GM18873 (cell line): Measurements from ENCODE around the gene OMG.
"Not testable (repeated sequence)": the region's sequence is repeated elsewhere in the genome, so short reads cannot be mapped to it uniquely, and the experiment has no call there.

Source experiments
- ATAC-seq: cut with Tn5 transposase; IDR thresholded peaks from one replicate; pipeline ENCODE4 v1.9.1; 2021; ENCODE audit warnings: mild to moderate bottlenecking, moderate library complexity, moderate number of reproducible peaks; ENCODE audit not compliant: unreplicated experiment, low FRiP score

OMG gene

DNA sequence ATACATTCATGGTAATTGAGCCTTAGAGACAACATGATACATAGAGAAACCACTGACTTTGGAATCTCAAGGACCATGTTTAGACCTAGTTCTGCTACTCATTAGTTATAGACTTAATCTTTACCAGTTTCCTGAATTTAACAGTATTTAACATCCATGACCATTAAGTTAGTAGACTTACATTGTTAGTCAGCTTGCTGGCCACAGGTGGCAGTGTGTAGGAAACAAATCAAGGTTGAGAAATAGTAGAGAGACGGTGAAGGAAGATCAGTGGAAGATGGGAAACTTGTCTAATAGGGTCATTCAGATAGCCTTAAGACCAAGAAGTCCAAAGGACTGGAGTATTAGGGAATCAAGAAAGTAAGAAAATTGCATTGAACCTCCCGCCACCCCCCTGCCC, 31.0 kb downstream of the OMG start:
- ATAC-seq, result no peak

DNA sequence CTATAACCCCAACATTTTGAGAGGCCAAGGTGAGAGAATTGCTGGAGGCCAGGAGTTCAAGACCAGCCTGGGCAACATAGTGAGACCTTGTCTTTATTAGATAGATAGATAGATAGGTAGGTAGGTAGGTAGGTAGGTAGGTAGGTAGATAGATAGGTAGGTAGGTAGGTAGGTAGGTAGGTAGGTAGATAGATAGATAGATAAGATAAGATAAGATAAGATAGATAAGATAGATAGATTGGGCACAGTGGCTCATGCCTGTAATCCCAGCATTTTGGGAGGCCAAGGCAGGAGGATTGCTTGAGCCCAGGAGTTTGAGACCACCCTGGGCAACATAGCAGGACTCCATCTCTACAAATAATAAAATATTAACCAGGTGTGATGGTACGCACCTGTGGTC, 34.1 kb downstream of the OMG start:
- not testable (repeated sequence) for ATAC-seq

DNA sequence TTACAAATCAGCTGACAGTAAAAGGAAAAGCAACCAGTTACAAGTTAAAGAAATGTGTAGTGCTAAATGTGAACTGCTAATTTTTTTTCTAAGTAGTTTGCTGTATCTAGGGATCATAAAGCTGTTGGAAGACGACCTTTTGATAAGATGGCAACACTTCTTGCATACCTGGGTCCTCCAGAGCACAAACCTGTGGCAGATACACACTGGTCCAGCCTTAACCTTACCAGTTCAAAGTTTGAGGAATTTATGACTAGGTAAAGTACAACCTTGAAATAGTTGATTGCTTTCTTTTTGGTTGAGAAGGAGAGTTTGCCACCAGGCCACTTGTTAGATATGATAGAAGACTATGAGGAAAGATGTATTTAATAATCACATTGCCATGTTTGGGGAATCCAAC, 35.4 kb downstream of the OMG start:
- ATAC-seq, result no peak

DNA sequence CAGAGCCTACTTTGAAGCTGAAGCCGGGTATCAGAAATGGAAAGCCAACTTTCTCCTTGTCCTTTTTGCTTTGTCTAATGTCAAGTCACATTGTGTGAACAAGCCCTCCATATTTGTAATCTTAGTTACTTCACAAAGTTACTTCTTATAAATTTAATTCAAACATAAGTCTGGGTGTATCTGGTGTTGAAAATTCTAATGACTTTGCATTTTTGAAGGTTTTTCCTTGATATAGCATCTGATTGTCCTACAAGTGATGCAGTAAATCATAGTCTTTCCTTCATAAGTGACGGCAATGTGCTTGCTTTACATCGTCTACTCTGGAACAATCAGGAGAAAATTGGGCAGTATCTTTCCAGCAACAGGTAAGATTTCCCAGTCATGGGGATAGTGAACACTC, 36.9 kb downstream of the OMG start:
- ATAC-seq, result no peak

DNA sequence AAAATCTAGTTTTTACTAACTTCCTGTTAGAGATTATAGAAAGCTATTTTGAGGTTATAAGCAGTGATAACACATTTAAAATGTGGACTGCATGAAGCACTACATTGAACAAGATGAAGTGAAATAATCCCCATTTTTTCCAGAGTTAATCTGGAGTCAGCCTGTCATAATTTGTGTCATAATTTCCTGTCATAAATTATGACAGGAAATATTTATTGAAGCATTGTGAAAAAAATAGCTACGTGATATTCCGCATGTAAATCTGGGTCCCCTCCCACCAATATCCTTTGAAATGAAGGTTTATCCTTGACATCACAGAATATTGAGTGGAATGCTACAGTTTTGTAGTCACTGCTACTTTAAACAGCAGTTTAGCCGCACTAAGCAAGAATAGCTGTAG, 40.1 kb downstream of the OMG start:
- no peak for ATAC-seq

DNA sequence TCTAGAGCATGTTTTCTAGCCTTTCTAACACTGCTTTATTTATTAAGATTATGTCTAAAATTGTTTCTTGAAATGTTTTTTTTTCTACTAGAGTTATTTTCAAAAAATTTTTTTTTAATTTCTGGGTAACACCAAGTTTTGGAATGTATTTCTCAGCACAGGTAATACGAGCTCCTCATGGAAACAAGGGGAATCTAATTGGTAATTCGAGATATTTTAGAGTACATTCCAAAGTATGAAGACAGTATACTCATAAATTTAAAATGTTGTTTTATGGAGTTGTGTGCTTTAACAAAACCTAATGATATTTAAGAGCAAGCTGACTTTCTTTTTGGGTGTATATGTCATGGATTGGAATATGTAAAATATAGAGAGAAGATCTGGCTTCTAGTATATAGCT, 42.4 kb downstream of the OMG start:
- no peak for ATAC-seq

DNA sequence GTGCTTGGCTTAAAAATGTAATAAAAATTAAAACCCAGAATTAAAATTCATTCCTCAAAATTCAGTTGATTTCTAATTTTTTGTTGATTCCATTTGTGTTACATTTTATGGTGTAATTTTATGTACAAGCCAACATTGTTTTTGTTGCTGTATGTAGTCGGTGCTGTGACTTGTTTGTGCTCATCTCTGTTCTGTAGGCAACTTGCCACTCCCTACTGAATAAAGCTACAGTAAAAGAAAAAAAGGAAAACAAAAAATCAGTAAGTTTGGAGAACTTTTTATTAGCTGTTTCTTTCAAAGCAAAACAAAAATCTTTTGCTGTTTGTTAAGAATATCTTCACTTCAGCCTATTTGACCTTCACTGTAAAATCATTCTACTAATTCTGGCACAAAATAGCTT, 44.3 kb downstream of the OMG start:
- no peak for ATAC-seq

DNA sequence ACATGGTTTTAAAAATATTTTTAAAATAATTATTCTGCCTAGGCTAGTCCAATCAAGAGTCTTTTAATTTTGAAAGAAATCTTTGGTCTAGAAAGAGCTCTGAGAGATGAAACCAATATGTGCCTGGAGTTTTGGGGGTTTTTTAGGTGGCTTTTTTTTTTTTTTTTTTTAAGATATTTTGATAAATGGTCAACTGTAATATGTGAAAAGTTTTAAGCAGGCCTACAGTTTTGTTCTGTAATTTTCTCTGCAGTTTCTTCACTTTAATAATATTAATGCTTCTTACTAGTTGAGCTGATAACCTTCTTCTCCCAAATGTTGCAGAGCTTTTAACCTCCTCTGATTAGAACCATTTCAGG, 45.1 kb downstream of the OMG start:
- ATAC-seq, result no peak

DNA sequence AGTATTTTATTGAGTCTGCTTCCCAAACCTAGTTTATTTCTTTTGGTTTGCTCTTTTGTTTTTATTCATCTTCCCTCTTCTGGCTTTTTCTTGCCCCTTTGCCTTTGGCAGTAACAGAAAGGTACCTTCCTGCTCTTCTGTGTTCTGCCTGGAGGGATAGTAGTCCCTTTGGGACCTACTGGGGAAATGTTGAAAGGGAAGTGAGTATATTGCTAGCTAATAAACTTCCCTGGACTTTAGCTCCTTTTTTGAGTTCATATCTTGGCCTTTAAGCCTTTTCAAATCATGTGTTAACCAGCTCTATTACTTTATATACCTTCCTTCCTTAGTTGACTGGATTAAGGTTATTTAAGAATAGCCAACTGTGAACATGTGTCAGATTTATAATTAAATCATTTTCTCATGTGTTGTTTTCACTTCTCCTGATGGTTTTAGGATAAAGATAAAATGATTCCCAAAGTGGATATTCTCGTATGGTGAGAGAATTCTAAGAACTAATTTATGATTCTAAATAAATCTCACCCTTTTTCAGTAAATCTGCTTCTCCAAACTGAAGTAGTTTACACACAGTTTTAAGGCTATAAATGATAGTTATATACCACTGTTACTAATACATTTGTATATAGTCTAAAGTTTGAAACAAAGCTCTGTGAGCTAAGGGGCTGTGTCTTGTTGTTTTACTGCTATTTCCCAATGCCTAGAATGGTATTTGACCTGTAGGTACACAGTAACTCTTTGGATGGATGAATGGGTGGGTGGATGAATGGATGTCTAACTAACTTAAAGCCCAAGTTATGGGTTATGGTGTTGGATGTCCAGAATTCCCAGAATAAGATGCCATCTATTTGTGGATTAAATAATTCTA, 45.7 kb downstream of the OMG start:
- no peak for ATAC-seq

DNA sequence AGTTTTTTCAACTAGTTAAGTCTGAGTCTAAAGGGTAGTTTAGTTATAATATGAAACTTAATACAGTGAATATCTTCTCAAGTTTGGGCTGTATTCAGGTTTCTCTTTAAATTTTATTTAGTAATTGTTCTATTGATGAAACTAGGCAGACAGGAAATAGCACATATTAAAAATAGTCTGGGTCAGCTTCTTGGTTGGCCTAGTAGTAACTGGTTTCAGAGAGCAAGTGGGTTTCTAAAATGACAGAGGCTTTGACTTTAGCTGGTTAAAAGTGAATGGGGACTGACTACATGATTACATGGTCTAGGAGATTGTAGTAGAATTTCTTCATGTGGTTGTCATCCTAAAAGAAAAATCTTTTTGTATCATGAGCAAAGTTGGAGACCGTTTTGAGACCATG, 46.8 kb downstream of the OMG start:
- ATAC-seq, result no peak

DNA sequence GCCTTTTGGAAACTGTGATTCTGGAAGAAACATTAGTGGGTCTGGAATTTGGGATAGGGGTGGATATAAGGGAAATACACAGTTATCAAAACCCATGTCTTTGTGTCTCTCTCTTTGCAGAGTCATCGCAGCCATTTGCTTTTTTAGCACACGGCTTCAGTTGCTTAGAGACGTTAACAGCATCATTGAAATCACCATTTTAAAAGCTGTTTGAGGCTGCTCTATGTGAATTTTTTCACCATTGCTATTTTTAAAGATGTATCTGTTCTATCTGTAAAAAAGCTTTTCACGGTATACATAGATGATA, 47.3 kb downstream of the OMG start:
- no peak for ATAC-seq

DNA sequence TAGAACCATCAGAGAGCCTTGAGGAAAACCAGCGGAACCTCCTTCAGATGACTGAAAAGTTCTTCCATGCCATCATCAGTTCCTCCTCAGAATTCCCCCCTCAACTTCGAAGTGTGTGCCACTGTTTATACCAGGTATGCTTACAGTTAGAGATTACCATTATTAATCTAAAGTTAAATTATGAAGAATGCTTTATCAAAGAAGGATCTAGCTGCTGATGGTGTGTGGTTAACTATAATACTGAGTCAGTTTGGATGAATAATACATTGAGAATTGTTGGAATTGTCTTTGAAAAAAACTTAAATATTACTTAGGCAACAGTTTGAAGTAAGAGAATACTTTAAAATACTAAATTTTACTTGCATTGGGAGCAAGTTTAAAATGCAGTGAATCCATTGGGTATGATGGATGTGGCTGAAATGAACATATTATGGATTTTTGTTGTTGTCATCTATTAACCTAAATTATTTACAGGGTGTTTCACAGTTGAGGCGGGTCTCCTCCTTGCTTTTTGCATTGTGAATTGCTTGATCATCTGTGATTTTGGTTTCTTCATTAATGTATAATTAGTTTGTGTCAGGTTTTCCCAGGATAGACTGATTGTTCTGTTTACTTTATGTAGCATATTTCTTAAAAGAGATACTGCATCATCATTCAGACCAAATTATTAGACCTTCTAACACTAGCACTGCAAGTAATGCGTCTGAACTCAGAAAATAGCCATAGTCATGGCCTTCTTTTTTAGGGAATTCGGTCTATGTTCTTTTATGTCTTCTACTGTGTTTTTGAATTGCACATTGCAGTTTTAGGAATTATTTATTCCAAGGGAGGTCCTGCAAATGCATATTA, 47.8 kb downstream of the OMG start:
- no peak for ATAC-seq
